Suppressor macrophage treated with lipopolysaccharide for 4 hours (primary cell): ENCODE data around the gene FAM78B.
A peak's percentile ranks its signal among the peaks of the same experiment; 100 is the strongest.

Experiments used
- DNase-seq: peaks from one replicate; pipeline ENCODE4 v3.0.0-alpha.2; 2020

Gene FAM78B

GRCh38 chr1:166166698-166167571 lies at the start of gene FAM78B:
FAM78B (minus strand) TSS chr1:166167001; CDS start chr1:166166248, 753 bp downstream.
- peak; percentile 52 for DNase-seq

GRCh38 chr1:166202546-166202945 lies 35.7 kb upstream of the FAM78B start:
- DNase-seq, result no peak

GRCh38 chr1:166200743-166201142 lies 33.9 kb upstream of the FAM78B start:
- no peak for DNase-seq

- DNase-seq, result no peak
Observed at GRCh38 chr1:166197597-166197996, 30.8 kb upstream of the FAM78B start.

- no peak for DNase-seq
Observed at GRCh38 chr1:166197141-166197540, 30.3 kb upstream of the FAM78B start.

GRCh38 chr1:166193057-166193698 lies 26.4 kb upstream of the FAM78B start:
- DNase-seq, result no peak

GRCh38 chr1:166190400-166190799 lies 23.6 kb upstream of the FAM78B start:
- DNase-seq, result no peak

- DNase-seq, result no peak
Observed at GRCh38 chr1:166189126-166189525, 22.3 kb upstream of the FAM78B start.

GRCh38 chr1:166185526-166185925 lies 18.7 kb upstream of the FAM78B start:
- DNase-seq, result no peak

GRCh38 chr1:166184897-166185296 lies 18.1 kb upstream of the FAM78B start:
- DNase-seq, result no peak

GRCh38 chr1:166184012-166184411 lies 17.2 kb upstream of the FAM78B start:
- DNase-seq, result no peak

GRCh38 chr1:166182281-166182680 lies 15.5 kb upstream of the FAM78B start:
- DNase-seq, result no peak

GRCh38 chr1:166176416-166176815 lies 9.6 kb upstream of the FAM78B start:
- no peak for DNase-seq

- no peak for DNase-seq
Observed at GRCh38 chr1:166175032-166175431, 8.2 kb upstream of the FAM78B start.

- DNase-seq, result no peak
Observed at GRCh38 chr1:166174108-166174507, 7.3 kb upstream of the FAM78B start.

- no peak for DNase-seq
Observed at GRCh38 chr1:166172106-166172505, 5.3 kb upstream of the FAM78B start.

- peak; percentile 3 for DNase-seq
Observed at GRCh38 chr1:166170726-166171125, 3.9 kb upstream of the FAM78B start.

GRCh38 chr1:166170075-166170474 lies 3.3 kb upstream of the FAM78B start:
- DNase-seq, result peak; percentile 32

GRCh38 chr1:166169182-166169581 lies 2.4 kb upstream of the FAM78B start:
- DNase-seq, result no peak

GRCh38 chr1:166167572-166167925 lies 748 bp upstream of the FAM78B start:
- DNase-seq, result no peak

GRCh38 chr1:166166329-166166697 lies 488 bp downstream of the FAM78B start:
- no peak for DNase-seq

GRCh38 chr1:166165661-166166328 lies 1.0 kb downstream of the FAM78B start:
- DNase-seq, result no peak

GRCh38 chr1:166164995-166165660 lies 1.7 kb downstream of the FAM78B start:
- peak; percentile 28 for DNase-seq
